HG02678 (cell line): ENCODE data around the gene CNTNAP2.

Experiments
- ATAC-seq: cut with Tn5 transposase; IDR thresholded peaks from one replicate; pipeline ENCODE4 v1.9.1; 2021; ENCODE audit warnings: mild to moderate bottlenecking, moderate library complexity; ENCODE audit not compliant: unreplicated experiment

The CNTNAP2 gene

GRCh38 chr7:147516391-147516790, 1399.8 kb downstream of the CNTNAP2 start:
- ATAC-seq: no peak

GRCh38 chr7:147519062-147519461, 1402.5 kb downstream of the CNTNAP2 start:
- ATAC-seq: no peak

- no peak for ATAC-seq
Observed at GRCh38 chr7:147523056-147523455, 1406.5 kb downstream of the CNTNAP2 start.

GRCh38 chr7:147524726-147525250, 1408.2 kb downstream of the CNTNAP2 start:
- no peak for ATAC-seq

- no peak for ATAC-seq
Observed at GRCh38 chr7:147525325-147525724, 1408.7 kb downstream of the CNTNAP2 start.

GRCh38 chr7:147535701-147536111, 1419.1 kb downstream of the CNTNAP2 start:
- no peak for ATAC-seq

GRCh38 chr7:147539685-147540084, 1423.1 kb downstream of the CNTNAP2 start:
- no peak for ATAC-seq

- no peak for ATAC-seq
Observed at GRCh38 chr7:147540743-147541142, 1424.1 kb downstream of the CNTNAP2 start.

GRCh38 chr7:147541261-147541660, 1424.7 kb downstream of the CNTNAP2 start:
- ATAC-seq: no peak

- no peak for ATAC-seq
Observed at GRCh38 chr7:147547252-147547897, 1430.8 kb downstream of the CNTNAP2 start.

GRCh38 chr7:147556317-147556716, 1439.7 kb downstream of the CNTNAP2 start:
- no peak for ATAC-seq

GRCh38 chr7:147563669-147564068, 1447.1 kb downstream of the CNTNAP2 start:
- no peak for ATAC-seq

- no peak for ATAC-seq
Observed at GRCh38 chr7:147564786-147565476, 1448.3 kb downstream of the CNTNAP2 start.

GRCh38 chr7:147567043-147567442, 1450.4 kb downstream of the CNTNAP2 start:
- ATAC-seq: no peak

- no peak for ATAC-seq
Observed at GRCh38 chr7:147569116-147569913, 1452.7 kb downstream of the CNTNAP2 start.

GRCh38 chr7:147570390-147570789, 1453.8 kb downstream of the CNTNAP2 start:
- ATAC-seq: no peak

GRCh38 chr7:147571436-147572185, 1455.0 kb downstream of the CNTNAP2 start:
- ATAC-seq: no peak

GRCh38 chr7:147578196-147578595, 1461.6 kb downstream of the CNTNAP2 start:
- no peak for ATAC-seq

GRCh38 chr7:147579148-147579547, 1462.5 kb downstream of the CNTNAP2 start:
- ATAC-seq: no peak

- no peak for ATAC-seq
Observed at GRCh38 chr7:147584771-147585193, 1468.2 kb downstream of the CNTNAP2 start.

- ATAC-seq: no peak
Observed at GRCh38 chr7:147586110-147586509, 1469.5 kb downstream of the CNTNAP2 start.
